Measurements from ENCODE around the gene GOLT1A.

DNA sequence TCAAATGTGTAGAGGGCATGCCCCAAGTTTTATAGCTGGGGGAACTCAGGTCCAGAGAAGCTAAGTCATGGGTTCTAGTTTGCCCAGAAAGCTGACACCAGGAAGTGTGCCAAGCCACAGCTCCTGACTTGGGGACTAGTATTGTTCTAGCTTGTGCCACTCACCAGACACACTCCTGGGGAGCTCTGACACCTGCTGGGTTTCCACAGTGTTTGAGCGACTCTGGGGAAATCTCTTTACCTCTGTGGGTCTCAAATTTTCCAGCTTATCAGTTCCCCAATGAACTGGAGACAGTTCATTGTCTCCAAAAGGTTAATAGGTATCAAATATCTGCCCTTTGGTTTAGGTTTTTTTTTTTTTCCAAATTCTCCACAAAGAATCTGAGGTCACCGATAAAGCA, 21.7 kb downstream of the GOLT1A start:
- TF ChIP-seq, protein P1, sequence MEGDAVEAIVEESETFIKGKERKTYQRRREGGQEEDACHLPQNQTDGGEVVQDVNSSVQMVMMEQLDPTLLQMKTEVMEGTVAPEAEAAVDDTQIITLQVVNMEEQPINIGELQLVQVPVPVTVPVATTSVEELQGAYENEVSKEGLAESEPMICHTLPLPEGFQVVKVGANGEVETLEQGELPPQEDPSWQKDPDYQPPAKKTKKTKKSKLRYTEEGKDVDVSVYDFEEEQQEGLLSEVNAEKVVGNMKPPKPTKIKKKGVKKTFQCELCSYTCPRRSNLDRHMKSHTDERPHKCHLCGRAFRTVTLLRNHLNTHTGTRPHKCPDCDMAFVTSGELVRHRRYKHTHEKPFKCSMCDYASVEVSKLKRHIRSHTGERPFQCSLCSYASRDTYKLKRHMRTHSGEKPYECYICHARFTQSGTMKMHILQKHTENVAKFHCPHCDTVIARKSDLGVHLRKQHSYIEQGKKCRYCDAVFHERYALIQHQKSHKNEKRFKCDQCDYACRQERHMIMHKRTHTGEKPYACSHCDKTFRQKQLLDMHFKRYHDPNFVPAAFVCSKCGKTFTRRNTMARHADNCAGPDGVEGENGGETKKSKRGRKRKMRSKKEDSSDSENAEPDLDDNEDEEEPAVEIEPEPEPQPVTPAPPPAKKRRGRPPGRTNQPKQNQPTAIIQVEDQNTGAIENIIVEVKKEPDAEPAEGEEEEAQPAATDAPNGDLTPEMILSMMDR (IDR thresholded peaks at IDR 0.05; ENCODE audit: insufficient read depth, low read length, poor library complexity, severe bottlenecking) = no peak
- TF ChIP-seq EZH2phosphoT487 (conservative IDR thresholded peaks at IDR 0.05; ENCODE audit: low read length) = no peak
